CD14-positive monocyte (primary cell): ENCODE data around the gene CYP27B1. TPM values are rescaled to one million over a fixed set of nuclear protein-coding genes. Genes with fewer than 3 reads are reported as not detected.
"Not testable (repeated sequence)": the region's sequence is repeated elsewhere in the genome, so short reads cannot be mapped to it uniquely, and the experiment has no call there.

ENCODE experiments used
- DNase-seq, 3 donors: peaks; one replicate each; pipeline ENCODE4 v3.0.0-alpha.2; 2011 to 2022
- H2AFZ ChIP-seq: 2 replicates; pipeline ENCODE4 v1.6.0; 2012; ENCODE audit warnings: mild to moderate bottlenecking, low read depth, low read length, inconsistent platforms; ENCODE audit not compliant: insufficient read depth, poor library complexity, severe bottlenecking
- H3K27ac ChIP-seq, 2 donors: 1 replicate in 1 of 2; 2 replicates in 1 of 2; pipeline ENCODE4 v1.5.1; 2012 to 2013; ENCODE audit warnings: low read length in 2 of 2, control low read depth in 1 of 2, inconsistent platforms in 1 of 2, low read depth in 1 of 2, mild to moderate bottlenecking in 1 of 2
- H3K27me3 ChIP-seq, 2 donors: one replicate each; pipeline versions ENCODE4 v1.6.0 to v1.6.1; 2011 to 2013; ENCODE audit warnings: low read length in 2 of 2; ENCODE audit not compliant: control insufficient read depth in 2 of 2, insufficient read depth in 2 of 2
- H3K36me3 ChIP-seq, 2 donors: replicated peaks in 1 of 2; 1 replicate in 1 of 2; 2 replicates in 1 of 2; pipeline versions ENCODE4 v1.5.1 to v1.6.1; 2012 to 2013; ENCODE audit warnings: low read length in 2 of 2, control low read depth in 1 of 2, inconsistent platforms in 1 of 2, mild to moderate bottlenecking in 1 of 2; ENCODE audit not compliant: insufficient read depth in 2 of 2, control insufficient read depth in 1 of 2
- H3K4me1 ChIP-seq, 2 donors: 1 replicate in 1 of 2; 2 replicates in 1 of 2; pipeline versions ENCODE4 v1.5.1 to v1.6.1; 2012 to 2013; ENCODE audit warnings: low read length in 2 of 2, control low read depth in 1 of 2, inconsistent platforms in 1 of 2, mild to moderate bottlenecking in 1 of 2, moderate library complexity in 1 of 2; ENCODE audit not compliant: insufficient read depth in 2 of 2, control insufficient read depth in 1 of 2
- H3K4me2 ChIP-seq: replicated peaks from 2 replicates; pipeline ENCODE3; 2012; ENCODE audit warnings: low read length, moderate library complexity, mild to moderate bottlenecking; ENCODE audit not compliant: poor library complexity, severe bottlenecking; ENCODE audit errors: extremely low read depth
- H3K4me3 ChIP-seq, 3 experiments: fragments of 200-600 bp in 1 of 3; sonication (generic) in 1 of 3; replicated peaks in 1 of 3; 1 replicate in 2 of 3; 2 replicates in 1 of 3; pipeline ENCODE4 v1.5.1; 2011 to 2013; ENCODE audit warnings: low read length in 3 of 3, mild to moderate bottlenecking in 3 of 3, control low read depth in 2 of 3, low read depth in 2 of 3, inconsistent platforms in 1 of 3, moderate library complexity in 1 of 3
- H3K79me2 ChIP-seq: 2 replicates; pipeline ENCODE4 v1.6.0; 2012; ENCODE audit warnings: mild to moderate bottlenecking, control low read depth, inconsistent platforms, low read length, moderate library complexity; ENCODE audit not compliant: insufficient read depth
- H3K9ac ChIP-seq: 2 replicates; pipeline ENCODE4 v1.6.0; 2017; ENCODE audit warnings: low read length, mild to moderate bottlenecking; ENCODE audit not compliant: insufficient read depth, poor library complexity, severe bottlenecking
- H3K9me3 ChIP-seq, 2 donors: replicated peaks in 1 of 2; 1 replicate in 1 of 2; 2 replicates in 1 of 2; pipeline versions ENCODE4 v1.5.1 to v1.6.1; 2012 to 2013; ENCODE audit warnings: low read length in 2 of 2, control low read depth in 1 of 2; ENCODE audit not compliant: control insufficient read depth in 1 of 2, insufficient read depth in 1 of 2
- H4K20me1 ChIP-seq: 2 replicates; pipeline ENCODE4 v1.6.0; 2012; ENCODE audit warnings: mild to moderate bottlenecking, low read length, control low read depth, moderate library complexity; ENCODE audit not compliant: insufficient read depth
- H3K27ac Mint-ChIP-seq, 7 donors: one replicate each; pipeline ENCODE4 v1.8.0; 2020; ENCODE audit warnings: mild to moderate bottlenecking in 7 of 7, mixed read lengths in 7 of 7, moderate library complexity in 6 of 7, inconsistent platforms in 2 of 7
- H3K27me3 Mint-ChIP-seq, 3 donors: one replicate each; pipeline ENCODE4 v1.8.0; 2021 to 2022; ENCODE audit warnings: low read depth in 3 of 3, mild to moderate bottlenecking in 3 of 3, mixed read lengths in 3 of 3, moderate library complexity in 3 of 3, inconsistent platforms in 1 of 3
- H3K36me3 Mint-ChIP-seq, 2 donors: one replicate each; pipeline ENCODE4 v1.8.0; 2020; ENCODE audit warnings: mixed read lengths in 2 of 2, inconsistent platforms in 1 of 2, mild to moderate bottlenecking in 1 of 2
- H3K4me1 Mint-ChIP-seq: one replicate; pipeline ENCODE4 v1.8.0; 2020; ENCODE audit warnings: mild to moderate bottlenecking, mixed read lengths
- H3K4me3 Mint-ChIP-seq, 2 donors: one replicate each; pipeline ENCODE4 v1.8.0; 2020; ENCODE audit warnings: mild to moderate bottlenecking in 2 of 2, mixed read lengths in 2 of 2, moderate library complexity in 1 of 2
- H3K9me3 Mint-ChIP-seq, 7 donors: one replicate each; pipeline ENCODE4 v1.8.0; 2020 to 2022; ENCODE audit warnings: mixed read lengths in 7 of 7, mild to moderate bottlenecking in 6 of 7, moderate library complexity in 6 of 7, inconsistent platforms in 2 of 7
- CTCF ChIP-seq: fragments of 200-600 bp; IDR thresholded peaks from one replicate; pipeline ENCODE4 v1.8.0; 2022; ENCODE audit warnings: antibody characterized with exemption, mild to moderate bottlenecking
- WGBS: methylation state at CpG from one replicate; pipeline ENCODE4 v1.1.5; 2013; ENCODE audit warnings: missing lambda C conversion rate; ENCODE audit not compliant: insufficient coverage; 5-methylcytosine and 5-hydroxymethylcytosine counted together
- intact Hi-C, 2 donors: fragments of 100-400 bp; cut with micrococcal nuclease; formaldehyde crosslinking; loops; one replicate each; pipeline versions ENCODE4 v1.15.0 to v1.15.1; 2023
- polyA plus RNA-seq, 3 donors: library from polyadenylated mRNA; depleted of rRNA in 1 of 3; unstranded in 2 of 3; stranded (reverse) in 1 of 3; fragments of 300-500 nt in 2 of 3; fragments of >200 nt in 1 of 3; fragmentation: Illumina TruSeq in 2 of 3; gene quantifications; 1 replicate in 2 of 3; 2 replicates in 1 of 3; pipeline ENCODE4 v1.2.3, GENCODE V29; 2012 to 2021

Gene CYP27B1
- polyA plus RNA-seq, 3 donors, result 0.81 TPM; not detected in 2

GRCh38 chr12:57775044-57775443 is 8.2 kb upstream of the CYP27B1 start:
- Mint-ChIP-seq H3K9me3 (peaks cover 0 to 6% (median 0%) of the 10 kb centered on the region in 7 donors), H3K27me3 (peaks cover 0 to 2% (median 0%) of the 10 kb centered on the region in 3 donors), H3K4me3 (no peak overlapping the region), H3K36me3 (peaks cover 11 to 13% of the 10 kb centered on the region in 2 donors), H3K4me1 (peaks cover 41% of the 10 kb centered on the region), H3K27ac (peak overlapping the region in 5 of 7 donors; percentile 59 to 81 (median 76))
- H3K4me2 ChIP-seq, result no peak overlapping the region
- no peaks in the 10 kb centered on the region for H3K27me3 ChIP-seq
- H3K27ac ChIP-seq, result peak overlapping the region; percentile 12 to 26
- intact Hi-C loops, result no loop called here
- H2AFZ ChIP-seq, result no peak overlapping the region
- H3K9ac ChIP-seq, result no peak overlapping the region
- no peaks in the 10 kb centered on the region for H3K79me2 ChIP-seq
- H3K9me3 ChIP-seq, result no peaks in the 10 kb centered on the region
- H3K36me3 ChIP-seq, result no peaks in the 10 kb centered on the region
- no CpG with 5 or more reads among the region's 3 CpGs for WGBS
- peaks cover 41 to 46% of the 10 kb centered on the region in 2 donors for H3K4me1 ChIP-seq
- no peak for TF ChIP-seq CTCF
- DNase-seq, result no peak
- no peaks in the 10 kb centered on the region for H4K20me1 ChIP-seq
- H3K4me3 ChIP-seq, result no peak overlapping the region

- DNase-seq, H2AFZ ChIP-seq, H3K27ac Mint-ChIP-seq, H3K27ac ChIP-seq, H3K4me3 Mint-ChIP-seq, H3K4me2 ChIP-seq, H3K4me3 ChIP-seq, H4K20me1 ChIP-seq, H3K27me3 ChIP-seq, H3K9ac ChIP-seq, H3K9me3 Mint-ChIP-seq, H3K79me2 ChIP-seq, H3K27me3 Mint-ChIP-seq, H3K36me3 ChIP-seq, H3K9me3 ChIP-seq: not testable (repeated sequence)
- intact Hi-C loops, result loop anchor here in 1 of 2 donors (5.0 kb wide), 1 partner anchor 73 kb away; the partner anchor contains the start of gene CTDSP2
- WGBS, result 100% methylated on average over 1 of the region's 11 CpGs
- H3K4me1 Mint-ChIP-seq, result peaks cover 38% of the 10 kb centered on the region
- peaks cover 13 to 15% of the 10 kb centered on the region in 2 donors for H3K36me3 Mint-ChIP-seq
- peaks cover 37 to 42% of the 10 kb centered on the region in 2 donors for H3K4me1 ChIP-seq
These were observed 7.8 kb upstream of the CYP27B1 start for GRCh38 chr12:57774634-57775033.
